ENCODE measurements around the gene HPGDS.

- TF ChIP-seq FOXK2 (IDR thresholded peaks at IDR 0.05) (no peak), L3MBTL2 (conservative IDR thresholded peaks at IDR 0.05) (no peak), TARDBP (IDR thresholded peaks at IDR 0.05) (no peak), BHLHE40 (IDR thresholded peaks at IDR 0.05; ENCODE audit: borderline replicate concordance) (no peak), ELF4 (IDR thresholded peaks at IDR 0.05) (no peak), SP1 (IDR thresholded peaks at IDR 0.05) (no peak), ARNT (IDR thresholded peaks at IDR 0.05) (no peak), FOXM1 (IDR thresholded peaks at IDR 0.05; ENCODE audit: borderline replicate concordance) (no peak), ZNF384 (IDR thresholded peaks at IDR 0.05) (no peak), LEF1 (IDR thresholded peaks at IDR 0.05; ENCODE audit: borderline replicate concordance) (no peak), FOXA1 (IDR thresholded peaks at IDR 0.05) (no peak), HDGF (IDR thresholded peaks at IDR 0.05; ENCODE audit: borderline replicate concordance) (no peak)
Measured at GRCh38 chr4:94342694-94343093, at the start of gene HPGDS.
